PC-9 (cell line): Measurements from ENCODE around the gene ZFYVE9. TPM values are rescaled to one million over a fixed set of nuclear protein-coding genes. Genes with fewer than 3 reads are reported as not detected.

ENCODE experiments used
- BruUV-seq: library from RNA; stranded (reverse); fragments of 400-500 nt; replicated peaks from 2 replicates; lab custom pipeline; 2021; lab: Mats Ljungman, UMichigan
- CTCF ChIA-PET: fragments of 300-600 bp; sonication (Branson Sonifier 250); formaldehyde crosslinking; loops from one replicate; lab custom pipeline; 2022; ENCODE audit warnings: antibody characterized with exemption; lab: Charles Lee
- POLR2A ChIA-PET: fragments of 300-600 bp; sonication (Branson Sonifier 250); formaldehyde crosslinking; loops from one replicate; lab custom pipeline; 2022; ENCODE audit warnings: antibody characterized with exemption; ENCODE audit not compliant: unreplicated experiment; lab: Charles Lee
- DNase-seq, 2 experiments: peaks; one replicate each; pipeline versions ENCODE4 v3.0.0 to v3.0.0-alpha.2; 2015 to 2022; ENCODE audit warnings: mixed read lengths in 1 of 2
- H2AFZ ChIP-seq: fragments of 200-600 bp; sonication (generic); 2 replicates; pipeline ENCODE4 v1.8.1; 2017; ENCODE audit warnings: antibody characterized with exemption
- H3F3A ChIP-seq: fragments of 200-600 bp; sonication (generic); 2 replicates; pipeline ENCODE4 v1.8.1; 2017; ENCODE audit warnings: antibody characterized with exemption, mild to moderate bottlenecking, low read depth; ENCODE audit not compliant: insufficient read depth
- H3K27ac ChIP-seq: fragments of 200-600 bp; sonication (generic); 2 replicates; pipeline ENCODE4 v1.6.1; 2016; ENCODE audit warnings: mixed run types
- H3K27me3 ChIP-seq: fragments of 200-600 bp; sonication (generic); 2 replicates; pipeline ENCODE4 v1.6.1; 2016; ENCODE audit warnings: low read depth, mixed run types; ENCODE audit not compliant: insufficient read depth
- H3K36me3 ChIP-seq: fragments of 200-600 bp; sonication (generic); 2 replicates; pipeline ENCODE4 v1.6.1; 2016; ENCODE audit warnings: low read depth, mixed run types
- H3K4me1 ChIP-seq: fragments of 200-600 bp; sonication (generic); replicated peaks from 2 replicates; pipeline ENCODE4 v1.6.1; 2016; ENCODE audit warnings: mixed run types; ENCODE audit not compliant: insufficient read depth
- H3K4me2 ChIP-seq: fragments of 200-600 bp; sonication (generic); 2 replicates; pipeline ENCODE4 v1.6.1; 2017; ENCODE audit warnings: mixed run types
- H3K4me3 ChIP-seq: fragments of 200-600 bp; sonication (generic); 2 replicates; pipeline ENCODE4 v1.6.1; 2016; ENCODE audit warnings: mixed run types
- H3K79me2 ChIP-seq: fragments of 200-600 bp; sonication (generic); 2 replicates; pipeline ENCODE4 v1.6.1; 2017; ENCODE audit warnings: low read depth, mixed run types
- H3K9me2 ChIP-seq: fragments of 200-600 bp; sonication (generic); 2 replicates; pipeline ENCODE4 v1.8.1; 2017; ENCODE audit warnings: mild to moderate bottlenecking; ENCODE audit not compliant: insufficient read depth
- H3K9me3 ChIP-seq: fragments of 200-600 bp; sonication (generic); 2 replicates; pipeline ENCODE4 v1.8.1; 2016; ENCODE audit warnings: low read depth; ENCODE audit not compliant: insufficient read depth
- H4K20me1 ChIP-seq: fragments of 200-600 bp; sonication (generic); 2 replicates; pipeline ENCODE4 v1.8.1; 2017; ENCODE audit not compliant: insufficient read depth
- CTCF ChIP-seq: fragments of 200-600 bp; sonication (generic); conservative IDR thresholded peaks from 2 replicates; pipeline ENCODE4 v1.6.1; 2017; ENCODE audit warnings: mixed run types, antibody characterized with exemption, mild to moderate bottlenecking, moderate library complexity
- EZH2 ChIP-seq: fragments of 200-600 bp; sonication (generic); IDR thresholded peaks from 2 replicates; pipeline ENCODE4 v1.8.0; 2017; ENCODE audit warnings: antibody characterized with exemption, low read depth
- intact Hi-C: fragments of 100-400 bp; cut with micrococcal nuclease; formaldehyde crosslinking; loops from one replicate; pipeline ENCODE4 v1.10.0; 2022; ENCODE audit not compliant: unreplicated experiment
- total RNA-seq: library from RNA; stranded (reverse); gene quantifications from 2 replicates; pipeline ENCODE4 v1.2.3, GENCODE V29; 2021

ZFYVE9 gene
- total RNA-seq, 1 experiment from 2014 or later = 20.7 TPM

DNA sequence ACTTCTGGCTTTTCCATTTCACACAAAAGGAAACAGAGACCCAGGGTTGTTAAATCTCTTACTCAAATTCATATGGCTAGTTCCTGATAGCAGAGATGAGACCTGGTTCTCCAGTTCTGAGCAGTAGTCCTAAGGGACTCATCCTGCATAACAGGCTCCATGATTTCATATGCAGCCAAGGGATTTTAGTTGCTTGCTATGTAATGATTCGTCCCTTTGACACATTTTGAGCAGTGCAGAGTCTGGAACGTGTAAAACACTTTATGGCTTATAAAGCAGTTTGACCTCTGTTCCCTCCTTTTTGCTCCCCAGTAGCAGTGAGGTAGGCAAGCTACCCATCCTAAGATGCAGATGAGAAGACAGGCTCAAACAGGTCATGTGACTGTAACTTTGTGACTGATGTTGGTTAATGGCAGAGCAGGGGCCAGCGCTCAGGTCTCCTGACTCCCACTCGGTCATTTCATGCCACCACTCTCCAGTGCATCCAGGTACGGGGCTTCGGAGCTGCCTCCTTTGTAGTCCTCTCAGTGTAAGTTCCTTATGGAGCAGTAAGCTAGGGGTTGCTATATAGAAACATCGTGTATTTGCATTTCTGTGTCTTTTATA is 199.9 kb downstream of the ZFYVE9 start:
- CTCF ChIA-PET = no interaction called here
- intact Hi-C loops = no loop called here
- H3K36me3 ChIP-seq = no peaks in the 10 kb centered on the region
- H2AFZ ChIP-seq = no peak overlapping the region
- H3K9me3 ChIP-seq = no peaks in the 10 kb centered on the region
- H3K27me3 ChIP-seq = no peaks in the 10 kb centered on the region
- H3K4me3 ChIP-seq = no peak overlapping the region
- H3K4me1 ChIP-seq = no peaks in the 10 kb centered on the region
- H3K4me2 ChIP-seq = no peak overlapping the region
- BruUV-seq = no TSS peak
- POLR2A ChIA-PET = interaction anchor here (0.6 kb wide), 3 partner anchors 27 to 329 kb away, joined by 3 to 9 read pairs (median 7); no protein-coding TSS in a partner anchor
- no peak for TF ChIP-seq EZH2
- TF ChIP-seq CTCF = no peak
- no peak overlapping the region for H3K27ac ChIP-seq
- no peaks in the 10 kb centered on the region for H4K20me1 ChIP-seq
- DNase-seq = no peak
- H3K9me2 ChIP-seq = no peaks in the 10 kb centered on the region
- H3F3A ChIP-seq = no peaks in the 10 kb centered on the region
- H3K79me2 ChIP-seq = no peaks in the 10 kb centered on the region

DNA sequence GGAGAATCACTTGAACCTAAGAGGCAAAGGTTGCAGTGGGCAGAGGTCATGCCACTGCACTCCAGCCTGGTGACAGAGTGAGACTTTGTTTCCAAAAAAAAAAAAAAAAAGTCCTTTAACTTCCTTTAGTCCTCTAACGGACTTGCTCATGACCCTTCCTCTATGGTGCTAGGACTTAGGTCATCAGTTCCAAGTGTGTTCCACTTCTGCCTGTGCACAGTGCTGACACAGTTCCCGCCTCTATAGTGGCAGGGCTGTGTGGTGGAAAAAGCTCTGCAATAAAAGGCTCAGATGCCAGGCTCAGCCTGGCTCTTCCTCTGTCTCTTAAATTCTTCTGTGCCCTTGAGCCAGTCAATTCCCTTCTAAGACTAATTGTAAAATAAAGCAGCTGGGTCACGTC is 202.1 kb downstream of the ZFYVE9 start:
- no peak overlapping the region for H3K4me2 ChIP-seq
- ChIA-PET POLR2A (no interaction called here), CTCF (no interaction called here)
- no peaks in the 10 kb centered on the region for H3K36me3 ChIP-seq
- BruUV-seq = no TSS peak
- H4K20me1 ChIP-seq = no peaks in the 10 kb centered on the region
- no peak for TF ChIP-seq EZH2
- TF ChIP-seq CTCF = no peak
- no peak for DNase-seq
- H2AFZ ChIP-seq = no peak overlapping the region
- no peaks in the 10 kb centered on the region for H3K9me3 ChIP-seq
- H3K27ac ChIP-seq = no peak overlapping the region
- no peaks in the 10 kb centered on the region for H3K4me1 ChIP-seq
- no peaks in the 10 kb centered on the region for H3K9me2 ChIP-seq
- no peaks in the 10 kb centered on the region for H3F3A ChIP-seq
- intact Hi-C loops = no loop called here
- no peaks in the 10 kb centered on the region for H3K79me2 ChIP-seq
- H3K4me3 ChIP-seq = no peak overlapping the region
- no peaks in the 10 kb centered on the region for H3K27me3 ChIP-seq

DNA sequence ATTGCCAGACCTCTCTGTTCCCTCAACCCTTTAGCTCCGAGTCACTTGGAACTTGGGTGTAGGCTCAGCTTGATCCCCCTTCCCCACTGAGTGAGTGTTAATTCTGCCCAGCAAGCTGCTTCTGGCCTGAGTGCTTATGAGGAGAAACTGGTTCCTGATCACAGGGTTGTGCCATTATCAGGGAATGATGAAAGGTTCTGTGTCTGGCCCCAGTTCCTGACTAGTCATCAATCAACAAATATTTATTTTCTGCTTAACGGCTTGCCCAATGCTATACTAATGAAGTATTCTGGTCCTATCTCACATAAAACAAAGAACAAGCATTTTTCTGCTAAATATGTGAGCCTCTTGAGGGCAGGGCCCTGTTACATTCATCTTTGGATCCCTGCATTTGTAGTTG is 203.4 kb downstream of the ZFYVE9 start:
- 0 out of 2 replicates have a peak, but pooled peaks cover 3% of the 10 kb centered on the region for H3F3A ChIP-seq

More for the DNA sequence above, 203.4 kb downstream of the ZFYVE9 start:
- no TSS peak for BruUV-seq
- intact Hi-C loops = no loop called here
- Histone ChIP-seq H4K20me1 (no peaks in the 10 kb centered on the region), H3K27ac (no peak overlapping the region), H3K36me3 (no peaks in the 10 kb centered on the region), H3K4me3 (no peak overlapping the region), H2AFZ (no peak overlapping the region), H3K4me1 (no peaks in the 10 kb centered on the region), H3K9me2 (no peaks in the 10 kb centered on the region), H3K27me3 (no peaks in the 10 kb centered on the region), H3K4me2 (no peak overlapping the region), H3K9me3 (no peaks in the 10 kb centered on the region), H3K79me2 (no peaks in the 10 kb centered on the region)
- CTCF ChIA-PET = no interaction called here
- POLR2A ChIA-PET = no interaction called here
- TF ChIP-seq CTCF = no peak
- TF ChIP-seq EZH2 = no peak
- no peak for DNase-seq
